HCT116 (cell line): ENCODE data around the gene CSRP1. TPM values are rescaled to one million over a fixed set of nuclear protein-coding genes. Genes with fewer than 3 reads are reported as not detected.

Source experiments
- ATAC-seq: fragments of 200-7000 bp; cut with Tn5 transposase; 2 replicates; pipeline ENCODE4 v1.9.1; 2020; ENCODE audit warnings: mild to moderate bottlenecking, moderate library complexity
- BruUV-seq: library from RNA; stranded (reverse); fragments of 400-500 nt; replicated peaks from 2 replicates; lab custom pipeline; 2021; lab: Mats Ljungman, UMichigan
- CTCF ChIA-PET: fragments of 300-600 bp; sonication (Branson Sonifier 250); formaldehyde crosslinking; loops from one replicate; lab custom pipeline; 2021; ENCODE audit warnings: antibody characterized with exemption; lab: Charles Lee
- POLR2A ChIA-PET: fragments of 300-600, 350-600 bp; sonication (Branson Sonifier 250); formaldehyde crosslinking; loops from one replicate; lab custom pipeline; 2021; ENCODE audit warnings: antibody characterized with exemption; lab: Charles Lee
- RAD21 ChIA-PET, 2 experiments: fragments of 300-600 bp; sonication (Branson Sonifier 250); formaldehyde crosslinking; loops; one replicate each; lab custom pipeline; 2023; ENCODE audit warnings: low total read pairs in 2 of 2; ENCODE audit not compliant: uncharacterized antibody in 2 of 2, unreplicated experiment in 2 of 2, low non-redundant PET in 1 of 2; lab: Charles Lee
- DNase-seq: peaks from one replicate; pipeline ENCODE4 v3.0.0-alpha.2; 2010; ENCODE audit warnings: low read depth, low spot score
- H2AFZ ChIP-seq: fragments of 200-600 bp; shearing (Covaris generic), sonication (generic); 2 replicates; pipeline ENCODE4 v1.6.1; 2017; ENCODE audit warnings: low read depth, mixed run types, mixed read lengths, antibody characterized with exemption, low read length; ENCODE audit not compliant: poor library complexity, severe bottlenecking
- H3K27ac ChIP-seq: 2 replicates; pipeline ENCODE4 v1.5.1; 2012; ENCODE audit warnings: low read depth, low read length
- H3K27me3 ChIP-seq: fragments of 200-600 bp; sonication (generic); 2 replicates; pipeline ENCODE4 v1.6.1; 2016; ENCODE audit warnings: mixed run types, low read length, mixed read lengths; ENCODE audit not compliant: insufficient read depth
- H3K36me3 ChIP-seq, 2 experiments: fragments of 200-500 bp in 1 of 2; fragments of 200-600 bp in 1 of 2; sonication (Bioruptor generic) in 1 of 2; sonication (generic) in 1 of 2; 2 replicates each; pipeline versions ENCODE4 v1.5.1 to v1.6.1; 2014 to 2016; ENCODE audit warnings: low read length in 2 of 2, inconsistent platforms in 1 of 2, mixed read lengths in 1 of 2, mixed run types in 1 of 2; ENCODE audit not compliant: insufficient read depth in 2 of 2, control insufficient read depth in 1 of 2
- H3K4me1 ChIP-seq, 2 experiments: fragments of 200-600 bp in 1 of 2; sonication (generic) in 1 of 2; 2 replicates each; pipeline versions ENCODE4 v1.5.1 to v1.6.1; 2012 to 2017; ENCODE audit warnings: low read length in 2 of 2, inconsistent platforms in 1 of 2, mild to moderate bottlenecking in 1 of 2, mixed read lengths in 1 of 2, mixed run types in 1 of 2, moderate library complexity in 1 of 2; ENCODE audit not compliant: insufficient read depth in 2 of 2, control insufficient read depth in 1 of 2
- H3K4me2 ChIP-seq: fragments of 200-600 bp; sonication (generic); 2 replicates; pipeline ENCODE4 v1.6.1; 2017; ENCODE audit warnings: mixed run types, low read length, mixed read lengths
- H3K4me3 ChIP-seq, 2 experiments: fragments of 200-600 bp in 1 of 2; sonication (generic) in 1 of 2; replicated peaks in 1 of 2; 2 replicates each; pipeline ENCODE4 v1.5.1; 2011 to 2016; ENCODE audit warnings: low read length in 2 of 2, control low read depth in 1 of 2, low read depth in 1 of 2, mild to moderate bottlenecking in 1 of 2, mixed read lengths in 1 of 2, mixed run types in 1 of 2
- H3K79me2 ChIP-seq: fragments of 200-600 bp; sonication (generic); 2 replicates; pipeline ENCODE4 v1.6.1; 2017; ENCODE audit warnings: mild to moderate bottlenecking, mixed run types, low read length, moderate library complexity, mixed read lengths; ENCODE audit not compliant: insufficient read depth
- H3K9ac ChIP-seq: fragments of 200-600 bp; sonication (generic); 2 replicates; pipeline ENCODE4 v1.6.1; 2016; ENCODE audit warnings: low read length, mixed read lengths
- H3K9me2 ChIP-seq: fragments of 200-600 bp; sonication (generic), shearing (Covaris generic); 2 replicates; pipeline ENCODE4 v1.6.1; 2017; ENCODE audit warnings: mixed run types, mild to moderate bottlenecking, moderate library complexity; ENCODE audit not compliant: insufficient read depth
- H3K9me3 ChIP-seq, 2 experiments: fragments of 200-500 bp in 1 of 2; fragments of 200-600 bp in 1 of 2; sonication (Bioruptor generic) in 1 of 2; sonication (generic) in 1 of 2; 2 replicates each; pipeline ENCODE4 v1.6.1; 2014 to 2017; ENCODE audit warnings: low read length in 2 of 2, mixed read lengths in 2 of 2, inconsistent platforms in 1 of 2, low read depth in 1 of 2, mild to moderate bottlenecking in 1 of 2, mixed run types in 1 of 2, moderate library complexity in 1 of 2; ENCODE audit not compliant: control insufficient read depth in 1 of 2, insufficient read depth in 1 of 2
- H4K20me1 ChIP-seq: fragments of 200-600 bp; sonication (generic), shearing (Covaris generic); 2 replicates; pipeline ENCODE4 v1.6.1; 2017; ENCODE audit warnings: mixed run types, mild to moderate bottlenecking, moderate library complexity; ENCODE audit not compliant: insufficient read depth
- CEBPB ChIP-seq: IDR thresholded peaks from 2 replicates; pipeline ENCODE4 v1.6.1; 2012; ENCODE audit warnings: low read depth
- ELF1 ChIP-seq: IDR thresholded peaks from 2 replicates; pipeline ENCODE4 v1.6.1; 2012; ENCODE audit warnings: low read depth, borderline replicate concordance
- EZH2phosphoT487 ChIP-seq: fragments of 200-600 bp; IDR thresholded peaks from 2 replicates; pipeline ENCODE4 v1.6.1; 2018; ENCODE audit warnings: antibody characterized with exemption, borderline replicate concordance
- POLR2A ChIP-seq: IDR thresholded peaks from 2 replicates; pipeline ENCODE4 v1.7.0; 2011; ENCODE audit warnings: borderline replicate concordance; ENCODE audit not compliant: insufficient read depth, insufficient read length; ENCODE audit errors: extremely low read depth
- SIN3A ChIP-seq: IDR thresholded peaks from 2 replicates; pipeline ENCODE4 v1.6.1; 2012; ENCODE audit warnings: low read depth
- SP1 ChIP-seq: IDR thresholded peaks from 2 replicates; pipeline ENCODE4 v1.6.1; 2012; ENCODE audit warnings: low read depth
- TCF7L2 ChIP-seq: IDR thresholded peaks from 2 replicates; pipeline ENCODE4 v1.7.0; 2011; ENCODE audit warnings: borderline replicate concordance, inconsistent platforms; ENCODE audit not compliant: insufficient read depth, insufficient read length; ENCODE audit errors: extremely low read depth
- ZFX ChIP-seq: fragments of 450-650 bp; IDR thresholded peaks from 2 replicates; pipeline ENCODE4 v1.6.1; 2017
- ZNF274 ChIP-seq: fragments of 200-500 bp; sonication (Bioruptor generic); IDR thresholded peaks from 2 replicates; pipeline ENCODE4 v1.6.1; 2014; ENCODE audit warnings: mild to moderate bottlenecking, low read depth, low read length, inconsistent platforms
- intact Hi-C: fragments of 100-400 bp; cut with micrococcal nuclease; formaldehyde crosslinking; loops from 2 replicates; pipeline ENCODE4 v1.10.0; 2022
- total RNA-seq: library from RNA; stranded (reverse); gene quantifications from one replicate; pipeline ENCODE4 v1.2.1, GENCODE V29; 2021; ENCODE audit not compliant: unreplicated experiment
- TF ChIP-seq, protein P1 (sequence below), 3 experiments: fragments of 200-600 bp in 1 of 3; sonication (generic) in 1 of 3; IDR thresholded peaks in 2 of 3; conservative IDR thresholded peaks in 1 of 3; 2 replicates each; pipeline ENCODE4 v1.5.1; 2012 to 2017; ENCODE audit warnings: low read depth in 2 of 3, low read length in 2 of 3, antibody characterized with exemption in 1 of 3, borderline replicate concordance in 1 of 3, control low read depth in 1 of 3, mild to moderate bottlenecking in 1 of 3, mixed read lengths in 1 of 3, mixed run types in 1 of 3, moderate library complexity in 1 of 3; ENCODE audit not compliant: insufficient read depth in 1 of 3
- TF ChIP-seq, protein P2 (sequence below): IDR thresholded peaks from 2 replicates; pipeline ENCODE4 v1.6.1; 2012; ENCODE audit warnings: low read depth
- TF ChIP-seq, protein P3 (sequence below): IDR thresholded peaks from 2 replicates; pipeline ENCODE4 v1.6.1; 2011; ENCODE audit warnings: mild to moderate bottlenecking, low read length, moderate library complexity; ENCODE audit not compliant: insufficient replicate concordance; ENCODE audit errors: extremely low read depth

Gene CSRP1
- total RNA-seq, 1 experiment from 2014 or later: 51.7 TPM

DNA sequence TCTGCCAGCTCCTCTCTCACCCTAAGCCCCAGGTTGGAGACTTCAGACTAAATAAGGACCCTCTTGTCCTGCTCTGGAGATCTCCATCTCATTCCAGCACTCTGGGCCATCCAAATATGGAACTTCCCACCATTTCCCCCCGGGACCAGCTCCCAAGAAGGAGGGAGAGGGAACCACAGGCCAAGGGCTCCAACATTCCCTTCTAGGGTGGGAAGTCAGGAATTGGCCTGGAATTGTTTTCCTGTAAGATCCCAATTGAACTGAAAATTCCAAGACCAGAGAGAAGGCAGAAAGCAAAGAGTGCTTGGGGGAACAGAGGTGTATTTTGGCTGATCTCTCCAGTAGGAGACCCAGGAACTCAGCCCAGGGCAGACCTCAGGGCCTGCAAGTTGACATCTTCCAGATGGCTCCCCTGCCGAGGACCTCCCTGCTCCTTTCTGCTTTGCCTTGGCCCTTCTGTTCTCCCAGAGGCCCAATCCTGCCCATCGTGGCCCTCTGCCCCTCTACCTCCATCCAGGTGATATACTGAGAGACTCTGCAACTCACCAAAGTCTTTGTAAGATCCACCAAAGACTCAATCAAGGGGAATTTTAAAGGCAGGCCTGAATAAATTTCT lies 14.9 kb downstream of the CSRP1 start:
- no peak for DNase-seq
- no peak overlapping the region for H3K4me2 ChIP-seq
- H3K9ac ChIP-seq: no peak overlapping the region
- TF ChIP-seq ELF1 (no peak), SIN3A (no peak), SP1 (no peak), ZFX (no peak), TCF7L2 (no peak), CEBPB (no peak), EZH2phosphoT487 (no peak), POLR2A (no peak), ZNF274 (no peak)
- TF ChIP-seq, protein P1, sequence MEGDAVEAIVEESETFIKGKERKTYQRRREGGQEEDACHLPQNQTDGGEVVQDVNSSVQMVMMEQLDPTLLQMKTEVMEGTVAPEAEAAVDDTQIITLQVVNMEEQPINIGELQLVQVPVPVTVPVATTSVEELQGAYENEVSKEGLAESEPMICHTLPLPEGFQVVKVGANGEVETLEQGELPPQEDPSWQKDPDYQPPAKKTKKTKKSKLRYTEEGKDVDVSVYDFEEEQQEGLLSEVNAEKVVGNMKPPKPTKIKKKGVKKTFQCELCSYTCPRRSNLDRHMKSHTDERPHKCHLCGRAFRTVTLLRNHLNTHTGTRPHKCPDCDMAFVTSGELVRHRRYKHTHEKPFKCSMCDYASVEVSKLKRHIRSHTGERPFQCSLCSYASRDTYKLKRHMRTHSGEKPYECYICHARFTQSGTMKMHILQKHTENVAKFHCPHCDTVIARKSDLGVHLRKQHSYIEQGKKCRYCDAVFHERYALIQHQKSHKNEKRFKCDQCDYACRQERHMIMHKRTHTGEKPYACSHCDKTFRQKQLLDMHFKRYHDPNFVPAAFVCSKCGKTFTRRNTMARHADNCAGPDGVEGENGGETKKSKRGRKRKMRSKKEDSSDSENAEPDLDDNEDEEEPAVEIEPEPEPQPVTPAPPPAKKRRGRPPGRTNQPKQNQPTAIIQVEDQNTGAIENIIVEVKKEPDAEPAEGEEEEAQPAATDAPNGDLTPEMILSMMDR (IDR thresholded peaks at IDR 0.05 in 2 of 3, conservative IDR thresholded peaks at IDR 0.05 in 1 of 3; ENCODE audit: borderline replicate concordance in 1 of 3, insufficient read depth in 1 of 3, low read depth in 2 of 3, low read length in 2 of 3): no peak
- TF ChIP-seq, protein P2, sequence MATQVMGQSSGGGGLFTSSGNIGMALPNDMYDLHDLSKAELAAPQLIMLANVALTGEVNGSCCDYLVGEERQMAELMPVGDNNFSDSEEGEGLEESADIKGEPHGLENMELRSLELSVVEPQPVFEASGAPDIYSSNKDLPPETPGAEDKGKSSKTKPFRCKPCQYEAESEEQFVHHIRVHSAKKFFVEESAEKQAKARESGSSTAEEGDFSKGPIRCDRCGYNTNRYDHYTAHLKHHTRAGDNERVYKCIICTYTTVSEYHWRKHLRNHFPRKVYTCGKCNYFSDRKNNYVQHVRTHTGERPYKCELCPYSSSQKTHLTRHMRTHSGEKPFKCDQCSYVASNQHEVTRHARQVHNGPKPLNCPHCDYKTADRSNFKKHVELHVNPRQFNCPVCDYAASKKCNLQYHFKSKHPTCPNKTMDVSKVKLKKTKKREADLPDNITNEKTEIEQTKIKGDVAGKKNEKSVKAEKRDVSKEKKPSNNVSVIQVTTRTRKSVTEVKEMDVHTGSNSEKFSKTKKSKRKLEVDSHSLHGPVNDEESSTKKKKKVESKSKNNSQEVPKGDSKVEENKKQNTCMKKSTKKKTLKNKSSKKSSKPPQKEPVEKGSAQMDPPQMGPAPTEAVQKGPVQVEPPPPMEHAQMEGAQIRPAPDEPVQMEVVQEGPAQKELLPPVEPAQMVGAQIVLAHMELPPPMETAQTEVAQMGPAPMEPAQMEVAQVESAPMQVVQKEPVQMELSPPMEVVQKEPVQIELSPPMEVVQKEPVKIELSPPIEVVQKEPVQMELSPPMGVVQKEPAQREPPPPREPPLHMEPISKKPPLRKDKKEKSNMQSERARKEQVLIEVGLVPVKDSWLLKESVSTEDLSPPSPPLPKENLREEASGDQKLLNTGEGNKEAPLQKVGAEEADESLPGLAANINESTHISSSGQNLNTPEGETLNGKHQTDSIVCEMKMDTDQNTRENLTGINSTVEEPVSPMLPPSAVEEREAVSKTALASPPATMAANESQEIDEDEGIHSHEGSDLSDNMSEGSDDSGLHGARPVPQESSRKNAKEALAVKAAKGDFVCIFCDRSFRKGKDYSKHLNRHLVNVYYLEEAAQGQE: no peak
- TF ChIP-seq, protein P3, sequence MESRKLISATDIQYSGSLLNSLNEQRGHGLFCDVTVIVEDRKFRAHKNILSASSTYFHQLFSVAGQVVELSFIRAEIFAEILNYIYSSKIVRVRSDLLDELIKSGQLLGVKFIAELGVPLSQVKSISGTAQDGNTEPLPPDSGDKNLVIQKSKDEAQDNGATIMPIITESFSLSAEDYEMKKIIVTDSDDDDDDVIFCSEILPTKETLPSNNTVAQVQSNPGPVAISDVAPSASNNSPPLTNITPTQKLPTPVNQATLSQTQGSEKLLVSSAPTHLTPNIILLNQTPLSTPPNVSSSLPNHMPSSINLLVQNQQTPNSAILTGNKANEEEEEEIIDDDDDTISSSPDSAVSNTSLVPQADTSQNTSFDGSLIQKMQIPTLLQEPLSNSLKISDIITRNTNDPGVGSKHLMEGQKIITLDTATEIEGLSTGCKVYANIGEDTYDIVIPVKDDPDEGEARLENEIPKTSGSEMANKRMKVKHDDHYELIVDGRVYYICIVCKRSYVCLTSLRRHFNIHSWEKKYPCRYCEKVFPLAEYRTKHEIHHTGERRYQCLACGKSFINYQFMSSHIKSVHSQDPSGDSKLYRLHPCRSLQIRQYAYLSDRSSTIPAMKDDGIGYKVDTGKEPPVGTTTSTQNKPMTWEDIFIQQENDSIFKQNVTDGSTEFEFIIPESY: no peak
- H3K36me3 ChIP-seq: peaks cover 0 to 6% of the 10 kb centered on the region in 2 experiments; a peak in 2 of 4 replicates
- ATAC-seq: no peak
- intact Hi-C loops: no loop called here
- H3K9me2 ChIP-seq: no peaks in the 10 kb centered on the region
- peaks cover 13 to 20% of the 10 kb centered on the region in 2 experiments; a peak in 3 of 4 replicates for H3K4me1 ChIP-seq
- H4K20me1 ChIP-seq: no peaks in the 10 kb centered on the region
- BruUV-seq: no TSS peak
- H2AFZ ChIP-seq: no peak overlapping the region
- no peaks in the 10 kb centered on the region for H3K9me3 ChIP-seq
- no peaks in the 10 kb centered on the region for H3K79me2 ChIP-seq
- ChIA-PET RAD21 (interaction anchor here in 1 of 2 experiments (0.6 kb wide), 1 partner anchor 20 kb away, joined by 3 read pairs; no protein-coding TSS in a partner anchor), CTCF (interaction anchor here (1.2 to 2.4 kb wide), 3 partner anchors 10 to 44 kb away, joined by 3 to 11 read pairs (median 5); no protein-coding TSS in a partner anchor), POLR2A (interaction anchor here (1.5 kb wide), 1 partner anchor 13 kb away, joined by 3 read pairs; no protein-coding TSS in a partner anchor)
- H3K27me3 ChIP-seq: no peaks in the 10 kb centered on the region
- H3K27ac ChIP-seq: no peak overlapping the region
- no peak overlapping the region for H3K4me3 ChIP-seq
